Ascending aorta (tissue), 2 donors: Measurements from ENCODE around the gene TIGD6. TPM values are rescaled to one million over a fixed set of nuclear protein-coding genes. Genes with fewer than 3 reads are reported as not detected.

Experiments used
- DNase-seq, 2 donors: peaks; one replicate each; pipeline ENCODE4 v3.0.0-alpha.2; 2019; ENCODE audit warnings: low spot score in 2 of 2
- H3K27ac ChIP-seq, 2 donors: fragments of 200-600 bp; sonication (generic); one replicate each; pipeline ENCODE4 v1.5.1; 2016 to 2017; ENCODE audit warnings: mild to moderate bottlenecking in 1 of 2
- H3K27me3 ChIP-seq: fragments of 200-600 bp; sonication (generic); one replicate; pipeline ENCODE4 v1.5.1; 2017
- H3K36me3 ChIP-seq, 2 donors: fragments of 200-600 bp; sonication (generic); one replicate each; pipeline ENCODE4 v1.5.1; 2016
- H3K4me1 ChIP-seq, 2 donors: fragments of 200-600 bp; sonication (generic); one replicate each; pipeline ENCODE4 v1.5.1; 2016 to 2017; ENCODE audit warnings: mild to moderate bottlenecking in 1 of 2
- H3K4me3 ChIP-seq, 2 donors: fragments of 200-600 bp; sonication (generic); one replicate each; pipeline ENCODE4 v1.5.1; 2016 to 2017; ENCODE audit warnings: mild to moderate bottlenecking in 1 of 2
- H3K9me3 ChIP-seq, 2 donors: fragments of 200-600 bp; sonication (generic); one replicate each; pipeline ENCODE4 v1.5.1; 2016
- intact Hi-C: fragments of 100-400 bp; cut with DNase I; formaldehyde crosslinking; loops from one replicate; pipeline ENCODE4 v1.15.1; 2023
- total RNA-seq: library from RNA; depleted of rRNA; stranded (reverse); fragments of >200 nt; gene quantifications from one replicate; pipeline ENCODE4 v1.1.0, GENCODE V29; 2016
- TF ChIP-seq, protein P1 (sequence below), 3 experiments: fragments of 200-600 bp in 2 of 3; fragments of 450-650 bp in 1 of 3; sonication (generic) in 2 of 3; IDR thresholded peaks; one replicate each; pipeline ENCODE4 v1.5.1; 2016 to 2019; ENCODE audit warnings: antibody characterized with exemption in 3 of 3, mild to moderate bottlenecking in 1 of 3, moderate library complexity in 1 of 3

TIGD6 gene
- total RNA-seq, 1 donor from 2014 or later, result 4.2 TPM

GRCh38 chr5:150043657-150044328 lies 43.3 kb upstream of the TIGD6 start:
- H3K9me3 ChIP-seq, result no peaks in the 10 kb centered on the region
- H3K27ac ChIP-seq, result no peak overlapping the region
- peaks cover 65 to 97% of the 10 kb centered on the region in 2 donors for H3K36me3 ChIP-seq
- DNase-seq, result no peak
- intact Hi-C loops, result no loop called here
- H3K4me3 ChIP-seq, result no peak overlapping the region
- no peaks in the 10 kb centered on the region for H3K27me3 ChIP-seq
- TF ChIP-seq, protein P1, sequence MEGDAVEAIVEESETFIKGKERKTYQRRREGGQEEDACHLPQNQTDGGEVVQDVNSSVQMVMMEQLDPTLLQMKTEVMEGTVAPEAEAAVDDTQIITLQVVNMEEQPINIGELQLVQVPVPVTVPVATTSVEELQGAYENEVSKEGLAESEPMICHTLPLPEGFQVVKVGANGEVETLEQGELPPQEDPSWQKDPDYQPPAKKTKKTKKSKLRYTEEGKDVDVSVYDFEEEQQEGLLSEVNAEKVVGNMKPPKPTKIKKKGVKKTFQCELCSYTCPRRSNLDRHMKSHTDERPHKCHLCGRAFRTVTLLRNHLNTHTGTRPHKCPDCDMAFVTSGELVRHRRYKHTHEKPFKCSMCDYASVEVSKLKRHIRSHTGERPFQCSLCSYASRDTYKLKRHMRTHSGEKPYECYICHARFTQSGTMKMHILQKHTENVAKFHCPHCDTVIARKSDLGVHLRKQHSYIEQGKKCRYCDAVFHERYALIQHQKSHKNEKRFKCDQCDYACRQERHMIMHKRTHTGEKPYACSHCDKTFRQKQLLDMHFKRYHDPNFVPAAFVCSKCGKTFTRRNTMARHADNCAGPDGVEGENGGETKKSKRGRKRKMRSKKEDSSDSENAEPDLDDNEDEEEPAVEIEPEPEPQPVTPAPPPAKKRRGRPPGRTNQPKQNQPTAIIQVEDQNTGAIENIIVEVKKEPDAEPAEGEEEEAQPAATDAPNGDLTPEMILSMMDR (IDR thresholded peaks at IDR 0.05), result no peak
- H3K4me1 ChIP-seq, result no peaks in the 10 kb centered on the region

GRCh38 chr5:150042459-150042858 lies 42.0 kb upstream of the TIGD6 start:
- Histone ChIP-seq H3K27ac (no peak overlapping the region), H3K36me3 (peaks cover 57 to 92% of the 10 kb centered on the region in 2 donors), H3K4me3 (no peak overlapping the region), H3K9me3 (no peaks in the 10 kb centered on the region), H3K4me1 (no peaks in the 10 kb centered on the region), H3K27me3 (no peaks in the 10 kb centered on the region)
- no peak for DNase-seq
- TF ChIP-seq, protein P1 (IDR thresholded peaks at IDR 0.05), result no peak
- intact Hi-C loops, result no loop called here

DNA sequence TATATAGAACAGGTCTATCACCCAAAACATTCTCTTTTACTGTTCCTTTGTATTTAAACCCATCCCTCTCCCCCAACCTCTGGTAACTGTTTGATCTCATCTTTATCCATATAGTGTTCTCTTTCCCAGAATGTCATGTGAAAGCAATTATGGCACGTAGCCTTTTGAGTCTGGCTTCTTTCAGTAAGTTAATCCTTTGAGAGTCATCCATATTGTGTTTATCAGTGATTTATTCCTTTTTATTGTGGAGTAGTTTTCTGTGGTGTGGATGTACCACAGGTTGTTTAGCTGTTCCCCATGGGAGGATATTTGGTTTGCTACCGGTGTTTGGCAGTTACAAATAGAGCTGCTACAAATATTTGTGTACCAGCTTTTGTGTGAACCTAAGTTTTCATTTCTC lies 38.1 kb upstream of the TIGD6 start:
- peaks cover 52 to 95% of the 10 kb centered on the region in 2 donors for H3K36me3 ChIP-seq
- intact Hi-C loops, result no loop called here

DNA sequence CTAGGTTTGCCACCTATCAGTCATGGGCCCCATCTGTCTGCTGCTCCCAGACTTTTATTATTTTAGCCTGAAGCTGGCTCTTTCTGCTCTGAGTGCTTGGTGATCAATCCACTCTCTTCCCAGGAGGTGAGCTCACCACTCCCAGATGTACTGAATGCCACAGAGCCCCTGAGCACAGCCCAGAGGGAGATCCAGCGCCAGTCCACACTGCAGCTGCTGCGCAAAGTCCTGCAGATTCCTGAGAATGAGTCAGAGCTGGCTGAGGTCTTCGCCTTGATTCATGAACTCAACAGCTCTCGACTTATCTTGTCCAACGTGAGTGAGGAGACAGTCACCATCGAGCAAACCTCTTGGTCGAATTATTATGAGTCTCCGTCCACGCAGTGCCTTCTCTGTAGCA lies 36.1 kb upstream of the TIGD6 start:
- DNase-seq, result no peak
- Histone ChIP-seq H3K4me3 (no peak overlapping the region), H3K27ac (no peak overlapping the region), H3K27me3 (no peaks in the 10 kb centered on the region), H3K4me1 (no peaks in the 10 kb centered on the region), H3K36me3 (peaks cover 55 to 95% of the 10 kb centered on the region in 2 donors), H3K9me3 (no peaks in the 10 kb centered on the region)
- intact Hi-C loops, result no loop called here
- TF ChIP-seq, protein P1 (IDR thresholded peaks at IDR 0.05), result no peak

More for the DNA sequence above, 38.1 kb upstream of the TIGD6 start:
- no peak overlapping the region for H3K4me3 ChIP-seq
- no peaks in the 10 kb centered on the region for H3K9me3 ChIP-seq
- TF ChIP-seq, protein P1 (IDR thresholded peaks at IDR 0.05), result no peak
- no peaks in the 10 kb centered on the region for H3K27me3 ChIP-seq
- no peaks in the 10 kb centered on the region for H3K4me1 ChIP-seq
- no peak for DNase-seq
- no peak overlapping the region for H3K27ac ChIP-seq

DNA sequence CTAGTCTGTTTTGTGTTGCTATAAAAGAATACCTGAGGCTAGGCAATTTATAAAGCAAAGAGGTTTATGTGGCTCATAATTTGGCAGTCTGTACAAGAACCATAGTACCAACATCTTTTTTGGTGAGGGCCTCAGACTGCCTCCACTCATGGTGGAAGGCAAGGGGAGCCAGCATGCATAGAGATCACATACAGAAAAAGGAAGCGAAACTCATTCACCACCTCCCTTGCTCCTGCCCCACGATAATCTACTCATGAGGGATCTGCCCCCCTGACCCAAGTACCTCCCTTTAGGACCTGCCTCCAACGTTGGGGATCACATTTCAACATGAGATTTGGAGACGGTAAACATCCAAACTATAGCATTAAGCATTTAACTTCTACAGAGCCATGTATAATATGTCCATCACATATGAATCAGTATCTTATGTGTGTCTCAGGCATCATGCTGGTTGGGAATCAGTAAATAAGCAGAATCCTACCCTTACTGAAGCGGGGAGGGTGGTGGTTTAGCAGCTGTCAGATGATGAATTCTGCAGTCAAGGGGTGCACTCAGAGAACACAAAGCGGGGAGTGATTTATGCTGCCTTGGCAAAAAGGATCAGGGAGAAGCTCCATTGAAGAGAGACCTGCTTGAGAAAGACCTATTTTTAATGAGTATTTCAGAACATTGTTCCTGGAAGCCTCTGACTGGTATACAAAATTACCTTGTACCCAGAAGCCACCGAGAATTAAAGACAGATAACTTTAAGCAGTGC lies 34.9 kb upstream of the TIGD6 start:
- H3K27ac ChIP-seq, result no peak overlapping the region
- no peaks in the 10 kb centered on the region for H3K4me1 ChIP-seq
- no peaks in the 10 kb centered on the region for H3K9me3 ChIP-seq
- no peaks in the 10 kb centered on the region for H3K27me3 ChIP-seq
- no peak for DNase-seq
- intact Hi-C loops, result no loop called here
- H3K36me3 ChIP-seq, result peaks cover 55 to 95% of the 10 kb centered on the region in 2 donors
- TF ChIP-seq, protein P1 (IDR thresholded peaks at IDR 0.05), result no peak
- H3K4me3 ChIP-seq, result no peak overlapping the region
